Endothelial cell (in vitro differentiated cells): ENCODE results near the gene GNPDA2. TPM values are rescaled to one million over a fixed set of nuclear protein-coding genes. Genes with fewer than 3 reads are reported as not detected.

ENCODE experiments used
- DNase-seq: peaks from one replicate; pipeline ENCODE4 v3.0.0; 2021; ENCODE audit warnings: low spot score
- H3K27ac Mint-ChIP-seq: one replicate; pipeline ENCODE4 v1.8.0; 2021; ENCODE audit warnings: mixed read lengths, inconsistent platforms; ENCODE audit not compliant: unreplicated experiment
- H3K27me3 Mint-ChIP-seq: one replicate; pipeline ENCODE4 v1.8.0; 2021; ENCODE audit warnings: mild to moderate bottlenecking, moderate library complexity, mixed read lengths, inconsistent platforms; ENCODE audit not compliant: unreplicated experiment
- H3K36me3 Mint-ChIP-seq: one replicate; pipeline ENCODE4 v1.8.0; 2021; ENCODE audit warnings: mild to moderate bottlenecking, low read depth, mixed read lengths, inconsistent platforms; ENCODE audit not compliant: unreplicated experiment
- H3K4me1 Mint-ChIP-seq: one replicate; pipeline ENCODE4 v1.8.0; 2021; ENCODE audit warnings: mild to moderate bottlenecking, mixed read lengths, inconsistent platforms; ENCODE audit not compliant: unreplicated experiment
- H3K4me3 Mint-ChIP-seq: one replicate; pipeline ENCODE4 v1.8.0; 2021; ENCODE audit warnings: mild to moderate bottlenecking, mixed read lengths, inconsistent platforms; ENCODE audit not compliant: unreplicated experiment
- H3K9me3 Mint-ChIP-seq: one replicate; pipeline ENCODE4 v1.8.0; 2021; ENCODE audit warnings: mixed read lengths, inconsistent platforms; ENCODE audit not compliant: unreplicated experiment
- total RNA-seq: library from RNA; stranded (reverse); fragmentation: NEBNext Ultra II Directional; extraction: Animal tissue kit (Norgen Biotek cat#: 25700); gene quantifications from one replicate; pipeline ENCODE4 v1.2.1, GENCODE V29; 2021; ENCODE audit not compliant: unreplicated experiment
- TF ChIP-seq, protein P1 (sequence below): fragments of 200-600 bp; sonication (generic); IDR thresholded peaks from one replicate; pipeline ENCODE4 v1.5.0; 2021; ENCODE audit warnings: antibody characterized with exemption; ENCODE audit not compliant: unreplicated experiment

Gene GNPDA2
- total RNA-seq, 1 donor from 2014 or later = 7.2 TPM

DNA sequence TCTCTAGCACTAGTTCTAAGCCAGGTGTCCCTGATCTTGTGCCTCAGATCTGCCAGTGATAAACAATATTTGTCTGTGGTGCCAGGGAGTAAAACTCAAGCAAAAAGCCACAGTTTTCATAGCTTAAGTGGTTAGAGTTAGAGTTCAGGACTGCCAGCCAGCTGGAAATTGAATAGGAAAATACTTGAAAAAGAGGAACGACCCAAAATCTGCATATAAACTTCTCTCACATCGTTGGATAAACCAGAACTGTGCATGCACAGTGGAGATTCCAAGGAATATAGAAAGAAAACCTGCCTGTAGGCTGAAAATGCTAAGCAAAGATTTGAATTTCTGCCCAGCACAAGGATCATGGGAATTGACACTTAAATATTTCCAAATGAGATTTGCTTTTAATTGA, 35.0 kb upstream of the GNPDA2 start:
- Mint-ChIP-seq H3K4me3 (no peak overlapping the region), H3K27me3 (no peaks in the 10 kb centered on the region), H3K9me3 (no peaks in the 10 kb centered on the region), H3K27ac (no peak overlapping the region), H3K4me1 (no peaks in the 10 kb centered on the region), H3K36me3 (no peaks in the 10 kb centered on the region)
- TF ChIP-seq, protein P1, sequence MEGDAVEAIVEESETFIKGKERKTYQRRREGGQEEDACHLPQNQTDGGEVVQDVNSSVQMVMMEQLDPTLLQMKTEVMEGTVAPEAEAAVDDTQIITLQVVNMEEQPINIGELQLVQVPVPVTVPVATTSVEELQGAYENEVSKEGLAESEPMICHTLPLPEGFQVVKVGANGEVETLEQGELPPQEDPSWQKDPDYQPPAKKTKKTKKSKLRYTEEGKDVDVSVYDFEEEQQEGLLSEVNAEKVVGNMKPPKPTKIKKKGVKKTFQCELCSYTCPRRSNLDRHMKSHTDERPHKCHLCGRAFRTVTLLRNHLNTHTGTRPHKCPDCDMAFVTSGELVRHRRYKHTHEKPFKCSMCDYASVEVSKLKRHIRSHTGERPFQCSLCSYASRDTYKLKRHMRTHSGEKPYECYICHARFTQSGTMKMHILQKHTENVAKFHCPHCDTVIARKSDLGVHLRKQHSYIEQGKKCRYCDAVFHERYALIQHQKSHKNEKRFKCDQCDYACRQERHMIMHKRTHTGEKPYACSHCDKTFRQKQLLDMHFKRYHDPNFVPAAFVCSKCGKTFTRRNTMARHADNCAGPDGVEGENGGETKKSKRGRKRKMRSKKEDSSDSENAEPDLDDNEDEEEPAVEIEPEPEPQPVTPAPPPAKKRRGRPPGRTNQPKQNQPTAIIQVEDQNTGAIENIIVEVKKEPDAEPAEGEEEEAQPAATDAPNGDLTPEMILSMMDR = no peak
- no peak for DNase-seq

DNA sequence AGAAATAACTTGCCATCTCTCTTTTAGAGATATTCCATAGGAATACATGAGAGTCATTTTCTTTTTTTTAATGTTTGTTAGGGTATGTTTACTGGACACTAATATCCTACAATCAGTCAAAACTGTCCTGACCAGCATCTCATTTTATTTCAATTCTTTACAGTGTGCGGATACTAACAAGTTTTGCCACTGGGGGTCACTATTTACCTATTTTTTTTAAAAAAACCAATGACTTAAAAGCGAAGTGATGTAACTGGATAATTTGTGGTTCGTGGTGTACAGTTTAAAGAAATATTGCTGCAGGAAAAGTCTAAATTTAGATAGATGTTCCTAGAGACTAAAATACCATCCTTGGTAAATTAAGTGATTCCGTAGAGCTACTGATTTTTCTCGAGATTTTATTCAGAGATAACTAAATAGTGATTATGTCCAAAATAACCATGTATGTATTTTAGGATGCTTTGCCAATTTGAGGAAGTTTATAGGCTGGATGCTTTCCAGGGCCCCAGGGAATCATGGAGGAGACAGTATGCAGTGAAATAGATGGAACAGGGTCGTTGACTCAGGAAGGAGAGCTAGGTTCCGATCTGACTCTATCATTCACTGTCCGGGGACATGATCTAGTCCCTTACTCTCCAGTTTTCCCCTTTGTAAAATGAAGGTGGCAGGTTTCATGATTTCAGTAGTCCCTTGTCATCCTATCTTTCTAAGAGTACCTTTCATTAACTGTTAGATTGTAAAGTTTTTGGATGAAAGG, 34.0 kb upstream of the GNPDA2 start:
- Mint-ChIP-seq H3K36me3 (no peaks in the 10 kb centered on the region), H3K4me1 (no peaks in the 10 kb centered on the region), H3K9me3 (no peaks in the 10 kb centered on the region), H3K4me3 (no peak overlapping the region), H3K27me3 (no peaks in the 10 kb centered on the region), H3K27ac (no peak overlapping the region)
- peak; percentile 15 for DNase-seq
- TF ChIP-seq, protein P1 = peak; percentile 78

DNA sequence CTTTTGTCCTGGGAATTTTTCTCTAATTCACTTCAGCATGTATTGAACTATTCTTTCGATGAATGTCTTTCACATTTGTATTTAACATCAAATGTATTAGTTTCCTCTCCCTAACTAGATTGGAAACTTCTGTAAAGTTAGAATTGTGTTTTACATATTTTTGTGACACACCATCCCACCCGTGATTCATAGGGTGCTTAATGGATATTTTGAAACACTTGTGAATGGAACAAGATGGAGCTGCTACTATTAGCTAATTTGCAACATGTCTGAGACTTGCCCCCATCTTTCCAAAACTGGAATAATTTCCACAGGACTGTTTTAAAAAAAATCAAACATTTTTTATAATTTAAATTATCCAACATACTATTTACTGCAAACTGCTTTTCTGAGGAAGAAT, 30.2 kb upstream of the GNPDA2 start:
- Mint-ChIP-seq H3K4me1 (no peaks in the 10 kb centered on the region), H3K4me3 (no peak overlapping the region), H3K9me3 (no peaks in the 10 kb centered on the region), H3K27ac (no peak overlapping the region), H3K27me3 (no peaks in the 10 kb centered on the region), H3K36me3 (no peaks in the 10 kb centered on the region)
- TF ChIP-seq, protein P1 = no peak
- DNase-seq = no peak

DNA sequence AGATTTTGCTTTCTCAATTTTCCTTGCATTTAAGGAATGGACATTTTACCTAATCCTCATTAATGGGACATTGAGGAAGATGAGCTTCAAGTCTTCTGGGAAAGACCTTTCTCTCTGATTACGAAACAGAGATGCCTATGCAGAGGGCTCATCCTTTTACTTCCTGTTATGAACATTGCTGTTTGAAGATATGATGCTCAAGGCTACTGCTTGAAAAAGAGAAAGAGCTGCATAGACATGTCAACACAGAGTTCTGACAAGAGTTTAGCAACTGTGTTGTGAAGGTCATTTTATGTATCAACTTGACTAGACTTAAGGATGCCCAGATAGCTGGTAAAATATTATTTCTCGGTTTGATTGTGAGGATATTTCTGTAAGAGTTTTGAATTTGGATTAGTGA, 13.8 kb upstream of the GNPDA2 start:
- Mint-ChIP-seq H3K27me3 (no peaks in the 10 kb centered on the region), H3K4me1 (no peaks in the 10 kb centered on the region), H3K36me3 (no peaks in the 10 kb centered on the region), H3K9me3 (no peaks in the 10 kb centered on the region), H3K4me3 (no peak overlapping the region), H3K27ac (no peak overlapping the region)
- TF ChIP-seq, protein P1 = no peak
- no peak for DNase-seq

DNA sequence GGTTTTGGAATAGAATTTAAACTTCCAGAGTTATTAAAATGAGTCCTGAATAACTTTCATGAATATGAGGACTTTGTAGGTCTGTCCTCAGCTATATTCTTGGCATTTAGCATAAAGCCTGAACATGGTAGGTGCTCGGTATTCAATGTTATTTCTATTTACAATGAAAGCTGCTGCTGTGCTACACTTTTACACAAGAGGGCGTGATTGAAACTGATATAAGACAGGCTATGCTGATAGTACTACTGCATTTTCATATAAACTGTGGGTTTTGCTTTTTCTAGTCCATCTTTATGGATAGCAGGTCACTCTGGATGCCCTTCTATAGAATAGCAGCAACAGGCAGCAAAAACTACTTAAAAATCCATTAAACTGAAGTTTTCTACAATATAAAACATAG, 12.3 kb upstream of the GNPDA2 start:
- H3K4me1 Mint-ChIP-seq = no peaks in the 10 kb centered on the region
- H3K9me3 Mint-ChIP-seq = no peaks in the 10 kb centered on the region
- no peak overlapping the region for H3K4me3 Mint-ChIP-seq
- H3K36me3 Mint-ChIP-seq = no peaks in the 10 kb centered on the region
- TF ChIP-seq, protein P1 = no peak
- no peak overlapping the region for H3K27ac Mint-ChIP-seq
- no peak for DNase-seq
- no peaks in the 10 kb centered on the region for H3K27me3 Mint-ChIP-seq
